Sigmoid colon (tissue), 4 donors: ENCODE data around the gene MAIP1.

Experiments
- EP300 ChIP-seq, 4 donors: sonication (generic); formaldehyde crosslinking; IDR thresholded peaks; one replicate each; pipeline ENCODE4 v1.6.1; 2017; ENCODE audit warnings: antibody characterized with exemption in 4 of 4
- POLR2AphosphoS5 ChIP-seq, 4 donors: sonication (generic); formaldehyde crosslinking; IDR thresholded peaks; one replicate each; pipeline ENCODE4 v1.6.1; 2017; ENCODE audit warnings: antibody characterized with exemption in 4 of 4
- TF ChIP-seq, protein P1 (sequence below), 4 experiments: fragments of 450-650 bp in 3 of 4; fragments of 200-600 bp in 1 of 4; IDR thresholded peaks; one replicate each; pipeline ENCODE4 v1.5.1; 2016 to 2019; ENCODE audit warnings: antibody characterized with exemption in 4 of 4, mild to moderate bottlenecking in 3 of 4, moderate library complexity in 2 of 4

DNA sequence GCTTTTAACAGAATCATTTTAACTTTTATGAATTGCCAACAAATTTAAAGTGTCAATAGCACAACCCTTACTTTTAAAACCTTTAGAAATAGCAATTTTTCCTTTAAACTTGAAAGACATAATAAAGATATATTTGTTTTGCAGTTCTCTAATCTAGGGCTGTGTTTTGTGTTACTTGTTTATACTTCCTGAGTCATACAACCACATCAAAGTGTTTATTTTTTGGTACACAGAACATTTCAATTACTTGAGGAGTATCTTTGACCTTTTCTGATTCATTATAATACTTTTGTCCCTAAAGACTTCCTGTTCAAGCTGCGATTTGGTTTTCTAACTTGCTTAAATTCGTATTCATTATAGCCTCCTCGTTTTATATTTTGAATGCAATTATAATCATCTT lies 21.9 kb upstream of the MAIP1 start:
- TF ChIP-seq, protein P1, sequence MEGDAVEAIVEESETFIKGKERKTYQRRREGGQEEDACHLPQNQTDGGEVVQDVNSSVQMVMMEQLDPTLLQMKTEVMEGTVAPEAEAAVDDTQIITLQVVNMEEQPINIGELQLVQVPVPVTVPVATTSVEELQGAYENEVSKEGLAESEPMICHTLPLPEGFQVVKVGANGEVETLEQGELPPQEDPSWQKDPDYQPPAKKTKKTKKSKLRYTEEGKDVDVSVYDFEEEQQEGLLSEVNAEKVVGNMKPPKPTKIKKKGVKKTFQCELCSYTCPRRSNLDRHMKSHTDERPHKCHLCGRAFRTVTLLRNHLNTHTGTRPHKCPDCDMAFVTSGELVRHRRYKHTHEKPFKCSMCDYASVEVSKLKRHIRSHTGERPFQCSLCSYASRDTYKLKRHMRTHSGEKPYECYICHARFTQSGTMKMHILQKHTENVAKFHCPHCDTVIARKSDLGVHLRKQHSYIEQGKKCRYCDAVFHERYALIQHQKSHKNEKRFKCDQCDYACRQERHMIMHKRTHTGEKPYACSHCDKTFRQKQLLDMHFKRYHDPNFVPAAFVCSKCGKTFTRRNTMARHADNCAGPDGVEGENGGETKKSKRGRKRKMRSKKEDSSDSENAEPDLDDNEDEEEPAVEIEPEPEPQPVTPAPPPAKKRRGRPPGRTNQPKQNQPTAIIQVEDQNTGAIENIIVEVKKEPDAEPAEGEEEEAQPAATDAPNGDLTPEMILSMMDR (IDR thresholded peaks at IDR 0.05), result no peak
- TF ChIP-seq POLR2AphosphoS5 (IDR thresholded peaks at IDR 0.05) (no peak), EP300 (IDR thresholded peaks at IDR 0.05) (no peak)
